Liver (tissue), 9 donors: ENCODE data around the gene ZNF775. TPM values are rescaled to one million over a fixed set of nuclear protein-coding genes. Genes with fewer than 3 reads are reported as not detected.
A peak's percentile ranks its signal among the peaks of the same experiment; 100 is the strongest.
"Not testable (repeated sequence)": the region's sequence is repeated elsewhere in the genome, so short reads cannot be mapped to it uniquely, and the experiment has no call there.

ENCODE experiments used
- DNase-seq: peaks from one replicate; pipeline ENCODE4 v3.0.0-alpha.2; 2017; ENCODE audit warnings: low spot score
- H3K27ac ChIP-seq, 2 donors: one replicate each; pipeline ENCODE4 v1.7.0; 2013; ENCODE audit warnings: inconsistent platforms in 2 of 2, low read length in 2 of 2, control low read depth in 1 of 2, low read depth in 1 of 2, mild to moderate bottlenecking in 1 of 2
- H3K27me3 ChIP-seq, 4 donors: one replicate each; pipeline versions ENCODE4 v1.6.1 to v1.7.0; 2013; ENCODE audit warnings: low read length in 3 of 4, inconsistent platforms in 1 of 4, mild to moderate bottlenecking in 1 of 4, moderate library complexity in 1 of 4; ENCODE audit not compliant: control insufficient read depth in 4 of 4, insufficient read depth in 4 of 4
- H3K36me3 ChIP-seq, 4 donors: one replicate each; pipeline versions ENCODE4 v1.6.1 to v1.7.0; 2013; ENCODE audit warnings: low read length in 3 of 4, mild to moderate bottlenecking in 3 of 4, low read depth in 1 of 4, moderate library complexity in 1 of 4; ENCODE audit not compliant: control insufficient read depth in 4 of 4, insufficient read depth in 3 of 4
- H3K4me1 ChIP-seq, 4 donors: one replicate each; pipeline versions ENCODE4 v1.6.1 to v1.7.0; 2013; ENCODE audit warnings: low read length in 3 of 4, mild to moderate bottlenecking in 3 of 4, moderate library complexity in 1 of 4; ENCODE audit not compliant: control insufficient read depth in 4 of 4, insufficient read depth in 4 of 4
- H3K4me3 ChIP-seq, 3 donors: one replicate each; pipeline versions ENCODE4 v1.6.1 to v1.7.0; 2013; ENCODE audit warnings: low read length in 3 of 3, control low read depth in 1 of 3, low read depth in 1 of 3, mild to moderate bottlenecking in 1 of 3
- H3K9ac ChIP-seq, 2 donors: one replicate each; pipeline ENCODE4 v1.7.0; 2013; ENCODE audit warnings: low read length in 2 of 2, mild to moderate bottlenecking in 2 of 2, moderate library complexity in 2 of 2, control low read depth in 1 of 2, low read depth in 1 of 2
- H3K9me3 ChIP-seq, 4 donors: one replicate each; pipeline versions ENCODE4 v1.6.1 to v1.7.0; 2013; ENCODE audit warnings: low read length in 3 of 4; ENCODE audit not compliant: control insufficient read depth in 4 of 4
- ATF3 ChIP-seq: IDR thresholded peaks from 2 replicates; pipeline ENCODE4 v1.6.1; 2016; ENCODE audit warnings: antibody characterized with exemption
- EGR1 ChIP-seq, 2 donors: IDR thresholded peaks; 2 replicates each; pipeline ENCODE4 v1.6.1; 2016 to 2018; ENCODE audit warnings: antibody characterized with exemption in 2 of 2, low read depth in 2 of 2
- FOXA1 ChIP-seq: IDR thresholded peaks from 2 replicates; pipeline ENCODE4 v1.6.1; 2016; ENCODE audit warnings: antibody characterized with exemption
- FOXA2 ChIP-seq: IDR thresholded peaks from 2 replicates; pipeline ENCODE4 v1.6.1; 2016; ENCODE audit warnings: antibody characterized with exemption
- GABPA ChIP-seq, 2 donors: IDR thresholded peaks in 1 of 2; conservative IDR thresholded peaks in 1 of 2; 2 replicates each; pipeline ENCODE4 v1.6.1; 2016; ENCODE audit warnings: antibody characterized with exemption in 2 of 2, mild to moderate bottlenecking in 1 of 2, moderate library complexity in 1 of 2
- HNF4A ChIP-seq, 2 donors: conservative IDR thresholded peaks; 2 replicates each; pipeline ENCODE4 v1.6.1; 2016; ENCODE audit warnings: antibody characterized with exemption in 2 of 2, mild to moderate bottlenecking in 2 of 2
- HNF4G ChIP-seq: IDR thresholded peaks from 2 replicates; pipeline ENCODE4 v1.6.1; 2016; ENCODE audit warnings: antibody characterized with exemption
- JUND ChIP-seq, 2 donors: IDR thresholded peaks; 2 replicates each; pipeline ENCODE4 v1.6.1; 2016; ENCODE audit warnings: antibody characterized with exemption in 2 of 2
- NR2F2 ChIP-seq: IDR thresholded peaks from 2 replicates; pipeline ENCODE4 v1.6.1; 2016; ENCODE audit warnings: antibody characterized with exemption
- RAD21 ChIP-seq, 2 donors: IDR thresholded peaks; 2 replicates each; pipeline ENCODE4 v1.6.1; 2016; ENCODE audit warnings: antibody characterized with exemption in 2 of 2, mild to moderate bottlenecking in 2 of 2
- REST ChIP-seq: IDR thresholded peaks from 2 replicates; pipeline ENCODE4 v1.6.1; 2016; ENCODE audit warnings: antibody characterized with exemption, mild to moderate bottlenecking
- RXRA ChIP-seq, 2 donors: IDR thresholded peaks; 2 replicates each; pipeline ENCODE4 v1.6.1; 2017 to 2018; ENCODE audit warnings: antibody characterized with exemption in 2 of 2, mild to moderate bottlenecking in 1 of 2
- SP1 ChIP-seq: IDR thresholded peaks from 2 replicates; pipeline ENCODE4 v1.6.1; 2018; ENCODE audit warnings: antibody characterized with exemption, mild to moderate bottlenecking
- TAF1 ChIP-seq: conservative IDR thresholded peaks from 2 replicates; pipeline ENCODE4 v1.6.1; 2016; ENCODE audit warnings: antibody characterized with exemption, mild to moderate bottlenecking
- WGBS: extraction: QIAGEN DNeasy Blood & Tissue Kit; methylation state at CpG from one replicate; pipeline ENCODE4 v1.1.7; 2013; 5-methylcytosine and 5-hydroxymethylcytosine counted together
- polyA plus RNA-seq, 2 donors: library from polyadenylated mRNA; stranded (reverse) in 1 of 2; unstranded in 1 of 2; fragments of 200-250 nt in 1 of 2; fragments of >200 nt in 1 of 2; fragmentation: Nextera tagmentation in 1 of 2; extraction: Ambion mirVana in 1 of 2; gene quantifications; one replicate each; pipeline versions ENCODE4 v1.2.1 to v1.2.3, GENCODE V29; 2013 to 2015
- total RNA-seq, 2 donors: library from RNA; depleted of rRNA; stranded (reverse); fragments of >200 nt; gene quantifications; one replicate each; pipeline ENCODE4 v1.2.3, GENCODE V29; 2014
- TF ChIP-seq, protein P1 (sequence below): fragments of 150-350 bp; IDR thresholded peaks from 2 replicates; pipeline ENCODE4 v1.5.1; 2017; ENCODE audit warnings: improper control_type of control experiment, low read depth, low read length; ENCODE audit not compliant: missing input control
- TF ChIP-seq, protein P2 (sequence below): IDR thresholded peaks from 2 replicates; pipeline ENCODE4 v1.6.1; 2016; ENCODE audit warnings: antibody characterized with exemption
- donor health status: healthy.
- donor health status: healthy.
- donor health status: healthy.
- donor health status: healthy.
- donor health status: healthy.

The ZNF775 gene
- total and polyA plus RNA-seq, 4 donors: 0.08 to 3.1 (median 0.52) TPM

DNA sequence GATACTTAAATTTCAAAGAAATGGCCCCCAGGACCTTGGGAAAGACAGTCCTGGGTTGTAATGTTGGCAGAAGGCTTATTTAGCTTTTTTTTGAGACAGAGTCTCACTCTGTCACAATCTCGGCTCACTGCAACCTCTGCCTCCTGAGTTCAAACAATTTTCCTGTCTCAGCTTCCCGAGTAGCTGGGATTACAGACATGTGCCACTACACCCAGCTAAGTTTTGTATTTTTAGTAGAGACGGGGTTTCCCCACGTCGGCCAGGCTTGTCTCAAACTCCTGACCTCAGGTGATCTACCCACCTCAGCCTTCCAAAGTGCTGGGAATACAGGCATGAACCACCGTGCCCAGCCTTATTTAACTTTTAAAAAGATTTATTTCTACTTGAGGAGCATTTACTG, 6.8 kb downstream of the ZNF775 start:
- Histone ChIP-seq H3K9ac (peak overlapping the region in 1 of 2 donors; percentile 7), H3K4me1 (peaks cover 3 to 59% (median 49%) of the 10 kb centered on the region in 4 donors), H3K27ac (peak overlapping the region; percentile 44 to 65)
- WGBS: 21% methylated on average over 6 of the region's 6 CpGs
- not testable (repeated sequence) for DNase-seq, H3K9me3 ChIP-seq, H3K27me3 ChIP-seq, H3K36me3 ChIP-seq, H3K4me3 ChIP-seq
- TF ChIP-seq RAD21 (IDR thresholded peaks at IDR 0.05): peak; percentile 16 to 38
- peak; percentile 52 to 82 for TF ChIP-seq RXRA (IDR thresholded peaks at IDR 0.05)
- peak; percentile 32 to 46 for TF ChIP-seq HNF4A (conservative IDR thresholded peaks at IDR 0.05)
- TF ChIP-seq SP1: peak; percentile 47

GRCh38 chr7:150388306-150388705, 9.2 kb downstream of the ZNF775 start:
- Histone ChIP-seq H3K9me3 (no peaks in the 10 kb centered on the region), H3K36me3 (no peaks in the 10 kb centered on the region), H3K4me3 (no peak overlapping the region), H3K27me3 (no peaks in the 10 kb centered on the region), H3K9ac (no peak overlapping the region), H3K4me1 (peaks cover 3 to 52% (median 43%) of the 10 kb centered on the region in 4 donors), H3K27ac (peak overlapping the region; percentile 43 to 73)
- no peak for TF ChIP-seq HNF4G
- TF ChIP-seq, protein P1, sequence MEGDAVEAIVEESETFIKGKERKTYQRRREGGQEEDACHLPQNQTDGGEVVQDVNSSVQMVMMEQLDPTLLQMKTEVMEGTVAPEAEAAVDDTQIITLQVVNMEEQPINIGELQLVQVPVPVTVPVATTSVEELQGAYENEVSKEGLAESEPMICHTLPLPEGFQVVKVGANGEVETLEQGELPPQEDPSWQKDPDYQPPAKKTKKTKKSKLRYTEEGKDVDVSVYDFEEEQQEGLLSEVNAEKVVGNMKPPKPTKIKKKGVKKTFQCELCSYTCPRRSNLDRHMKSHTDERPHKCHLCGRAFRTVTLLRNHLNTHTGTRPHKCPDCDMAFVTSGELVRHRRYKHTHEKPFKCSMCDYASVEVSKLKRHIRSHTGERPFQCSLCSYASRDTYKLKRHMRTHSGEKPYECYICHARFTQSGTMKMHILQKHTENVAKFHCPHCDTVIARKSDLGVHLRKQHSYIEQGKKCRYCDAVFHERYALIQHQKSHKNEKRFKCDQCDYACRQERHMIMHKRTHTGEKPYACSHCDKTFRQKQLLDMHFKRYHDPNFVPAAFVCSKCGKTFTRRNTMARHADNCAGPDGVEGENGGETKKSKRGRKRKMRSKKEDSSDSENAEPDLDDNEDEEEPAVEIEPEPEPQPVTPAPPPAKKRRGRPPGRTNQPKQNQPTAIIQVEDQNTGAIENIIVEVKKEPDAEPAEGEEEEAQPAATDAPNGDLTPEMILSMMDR: no peak
- no peak for TF ChIP-seq JUND (IDR thresholded peaks at IDR 0.05)
- no peak for TF ChIP-seq TAF1
- no peak for TF ChIP-seq NR2F2
- TF ChIP-seq SP1: no peak
- no peak for TF ChIP-seq GABPA (IDR thresholded peaks at IDR 0.05 in 1 of 2, conservative IDR thresholded peaks at IDR 0.05 in 1 of 2)
- WGBS: 90% methylated on average over 7 of the region's 7 CpGs
- no peak for DNase-seq

GRCh38 chr7:150388709-150389531, 9.8 kb downstream of the ZNF775 start:
- no peaks in the 10 kb centered on the region for H3K36me3 ChIP-seq
- H3K4me1 ChIP-seq: peaks cover 0 to 45% (median 37%) of the 10 kb centered on the region in 4 donors
- H3K4me3 ChIP-seq: no peak overlapping the region
- WGBS: 39% methylated on average over 20 of the region's 20 CpGs
- H3K9me3 ChIP-seq: no peaks in the 10 kb centered on the region
- H3K27ac ChIP-seq: peak overlapping the region; percentile 43 to 73
- no peaks in the 10 kb centered on the region for H3K27me3 ChIP-seq
- H3K9ac ChIP-seq: peak overlapping the region in 1 of 2 donors; percentile 40
- peak; percentile 68 for DNase-seq
- TF ChIP-seq EGR1 (IDR thresholded peaks at IDR 0.05; ENCODE audit: low read depth in 2 of 2) (peak; percentile 83 to 97), REST (peak; percentile 69), FOXA2 (peak; percentile 25), NR2F2 (peak; percentile 67), RAD21 (IDR thresholded peaks at IDR 0.05) (peak; percentile 99 to 100), ATF3 (peak; percentile 89), RXRA (IDR thresholded peaks at IDR 0.05) (peak; percentile 99), JUND (IDR thresholded peaks at IDR 0.05) (peak in 1 of 2 donors; percentile 71), FOXA1 (peak; percentile 30), TAF1 (no peak), HNF4G (peak; percentile 44)
- TF ChIP-seq, protein P2, sequence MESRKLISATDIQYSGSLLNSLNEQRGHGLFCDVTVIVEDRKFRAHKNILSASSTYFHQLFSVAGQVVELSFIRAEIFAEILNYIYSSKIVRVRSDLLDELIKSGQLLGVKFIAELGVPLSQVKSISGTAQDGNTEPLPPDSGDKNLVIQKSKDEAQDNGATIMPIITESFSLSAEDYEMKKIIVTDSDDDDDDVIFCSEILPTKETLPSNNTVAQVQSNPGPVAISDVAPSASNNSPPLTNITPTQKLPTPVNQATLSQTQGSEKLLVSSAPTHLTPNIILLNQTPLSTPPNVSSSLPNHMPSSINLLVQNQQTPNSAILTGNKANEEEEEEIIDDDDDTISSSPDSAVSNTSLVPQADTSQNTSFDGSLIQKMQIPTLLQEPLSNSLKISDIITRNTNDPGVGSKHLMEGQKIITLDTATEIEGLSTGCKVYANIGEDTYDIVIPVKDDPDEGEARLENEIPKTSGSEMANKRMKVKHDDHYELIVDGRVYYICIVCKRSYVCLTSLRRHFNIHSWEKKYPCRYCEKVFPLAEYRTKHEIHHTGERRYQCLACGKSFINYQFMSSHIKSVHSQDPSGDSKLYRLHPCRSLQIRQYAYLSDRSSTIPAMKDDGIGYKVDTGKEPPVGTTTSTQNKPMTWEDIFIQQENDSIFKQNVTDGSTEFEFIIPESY: peak; percentile 87
- TF ChIP-seq, protein P1: peak; percentile 98
